NCI-H345 treated with DMSO at 0.1 percent for 48 hours (cell line): ENCODE results near the gene ROBO3.

Experiments
- DNase-seq: peaks from one replicate; lab custom pipeline; 2025; ENCODE audit not compliant: unreplicated experiment; lab: John Stamatoyannopoulos, UW

Gene ROBO3

GRCh38 chr11:124919898-124920297 is 54.7 kb downstream of the ROBO3 start:
- no peak for DNase-seq

GRCh38 chr11:124920356-124920755 is 55.1 kb downstream of the ROBO3 start:
- no peak for DNase-seq

- DNase-seq: peak; percentile 3
These were observed 55.8 kb downstream of the ROBO3 start for GRCh38 chr11:124920870-124921609.

- no peak for DNase-seq
These were observed 57.6 kb downstream of the ROBO3 start for GRCh38 chr11:124922831-124923230.

- no peak for DNase-seq
These were observed 58.1 kb downstream of the ROBO3 start for GRCh38 chr11:124923296-124923695.

GRCh38 chr11:124928942-124929665 is 63.9 kb downstream of the ROBO3 start:
- DNase-seq: no peak

- DNase-seq: no peak
These were observed 65.6 kb downstream of the ROBO3 start for GRCh38 chr11:124930799-124931198.
